ENCODE data around the gene MAP3K19.

Gene MAP3K19

DNA sequence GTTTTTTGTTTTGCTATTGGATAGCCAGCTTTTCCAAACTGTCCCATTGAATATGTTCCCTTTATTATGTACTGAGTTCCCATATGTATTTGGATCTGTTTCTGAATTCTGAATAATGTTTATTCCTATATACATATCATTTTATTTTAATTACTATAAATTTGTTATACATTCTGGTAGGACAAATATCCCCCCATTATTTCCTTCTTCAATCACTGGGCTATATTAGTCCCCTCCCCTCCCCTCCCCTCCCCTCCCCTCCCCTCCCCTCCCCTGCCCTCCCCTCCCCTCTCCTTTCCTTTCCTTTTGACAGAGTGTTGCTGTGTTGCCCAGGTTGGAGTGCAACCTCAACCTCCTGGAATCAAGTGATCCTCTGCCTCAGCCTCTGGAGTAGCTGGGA is 31.2 kb upstream of the MAP3K19 start:
- H3K4me1 ChIP-seq (ENCODE audit: control insufficient read depth, insufficient read depth, low read length) = no peaks in the 10 kb centered on the region
- ChIA-PET CTCF (no interaction called here), POLR2A (no interaction called here)
- no peak for TF ChIP-seq ZNF530 (tag by site-specific recombination; IDR thresholded peaks at IDR 0.05; ENCODE audit: low read depth)
- peaks cover 7 to 11% of the 10 kb centered on the region in 2 experiments; a peak in 2 of 3 replicates for H3K36me3 ChIP-seq (ENCODE audit: control insufficient read depth in 2 of 2, insufficient read depth in 1 of 2, low read length in 2 of 2)
- no peak overlapping the region for H3K27ac ChIP-seq (ENCODE audit: extremely low read depth, low read depth, low read length)
- no peak overlapping the region for H3K4me3 ChIP-seq (ENCODE audit: low read depth, low read length)
- H3K9me3 ChIP-seq (ENCODE audit: control insufficient read depth, insufficient read depth, low read depth, low read length) = no peaks in the 10 kb centered on the region

DNA sequence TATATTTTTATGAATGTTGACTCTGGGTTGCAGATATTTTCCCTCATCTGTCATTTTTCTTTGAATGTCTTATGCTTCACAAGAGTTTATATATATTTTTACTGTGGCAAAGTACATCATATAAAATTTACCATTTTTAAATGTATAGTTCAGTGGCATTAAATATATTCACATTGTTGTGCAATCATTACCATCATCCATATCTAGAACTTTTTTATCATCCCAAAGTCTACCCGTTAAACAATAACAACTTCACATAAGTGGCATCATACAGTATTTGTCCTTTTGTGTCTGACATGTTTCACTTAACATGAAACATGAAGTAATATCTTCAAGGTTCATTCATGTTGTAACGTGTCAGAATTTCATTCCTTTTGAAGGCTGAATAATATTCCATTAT is 29.3 kb upstream of the MAP3K19 start:
- peaks cover 3 to 16% of the 10 kb centered on the region in 2 experiments; a peak in 2 of 3 replicates for H3K36me3 ChIP-seq (ENCODE audit: control insufficient read depth in 2 of 2, insufficient read depth in 1 of 2, low read length in 2 of 2)
- H3K4me1 ChIP-seq (ENCODE audit: control insufficient read depth, insufficient read depth, low read length) = no peaks in the 10 kb centered on the region
- ChIA-PET CTCF (interaction anchor here (0.6 kb wide), 1 partner anchor 32 kb away, joined by 4 read pairs; no protein-coding TSS in a partner anchor), POLR2A (no interaction called here)
- no peaks in the 10 kb centered on the region for H3K9me3 ChIP-seq (ENCODE audit: control insufficient read depth, insufficient read depth, low read depth, low read length)
- TF ChIP-seq ZNF830 (tag by site-specific recombination; IDR thresholded peaks at IDR 0.05; ENCODE audit: low read depth) (no peak), ZNF146 (tag by site-specific recombination; IDR thresholded peaks at IDR 0.05) (peak; percentile 36; the same call in 1 of the 2 replicates)
- H3K27ac ChIP-seq (ENCODE audit: extremely low read depth, low read depth, low read length) = no peak overlapping the region
- no peak overlapping the region for H3K4me3 ChIP-seq (ENCODE audit: low read depth, low read length)

DNA sequence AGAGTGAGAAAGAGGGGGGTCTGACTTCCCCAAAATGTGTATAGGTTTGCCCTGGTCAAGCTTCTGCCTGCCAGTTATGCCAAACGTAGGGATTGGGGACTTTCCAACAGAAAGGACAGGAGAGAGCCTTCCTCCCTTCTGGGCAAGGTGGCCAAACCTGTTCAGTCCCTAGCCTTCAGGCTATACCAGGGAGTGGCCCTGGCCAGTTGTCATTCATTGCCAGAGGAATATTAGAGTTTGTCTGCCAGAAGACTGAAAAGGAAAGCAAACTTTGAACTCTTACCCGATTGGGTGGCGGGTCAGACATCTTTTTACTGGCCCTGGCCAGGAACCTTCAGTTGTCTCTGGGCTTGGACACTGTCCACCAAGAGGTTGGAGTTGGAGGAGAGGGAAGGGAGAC is 27.0 kb upstream of the MAP3K19 start:
- CTCF ChIA-PET = no interaction called here
- Histone ChIP-seq H3K27ac (ENCODE audit: extremely low read depth, low read depth, low read length) (no peak overlapping the region), H3K4me3 (ENCODE audit: low read depth, low read length) (no peak overlapping the region), H3K4me1 (ENCODE audit: control insufficient read depth, insufficient read depth, low read length) (no peaks in the 10 kb centered on the region), H3K9me3 (ENCODE audit: control insufficient read depth, insufficient read depth, low read depth, low read length) (no peaks in the 10 kb centered on the region), H3K36me3 (ENCODE audit: control insufficient read depth in 2 of 2, insufficient read depth in 1 of 2, low read length in 2 of 2) (peaks cover 3 to 23% of the 10 kb centered on the region in 2 experiments; a peak in 2 of 3 replicates)
- TF ChIP-seq ZNF223 (tag by site-specific recombination; IDR thresholded peaks at IDR 0.05) (no peak), ZNF530 (tag by site-specific recombination; IDR thresholded peaks at IDR 0.05; ENCODE audit: low read depth) (no peak), ZBTB8A (tag by site-specific recombination; IDR thresholded peaks at IDR 0.05) (no peak), ZNF48 (tag by site-specific recombination; IDR thresholded peaks at IDR 0.05) (no peak), GLIS2 (tag by site-specific recombination; IDR thresholded peaks at IDR 0.05) (no peak), ZSCAN23 (tag by site-specific recombination; IDR thresholded peaks at IDR 0.05) (no peak), ZNF514 (tag by site-specific recombination; IDR thresholded peaks at IDR 0.05) (no peak), OSR2 (tag by site-specific recombination; IDR thresholded peaks at IDR 0.05) (no peak), ZBTB20 (tag by site-specific recombination; IDR thresholded peaks at IDR 0.05) (no peak), ZNF621 (tag by site-specific recombination; IDR thresholded peaks at IDR 0.05) (no peak)
- TF ChIP-seq, protein P1, sequence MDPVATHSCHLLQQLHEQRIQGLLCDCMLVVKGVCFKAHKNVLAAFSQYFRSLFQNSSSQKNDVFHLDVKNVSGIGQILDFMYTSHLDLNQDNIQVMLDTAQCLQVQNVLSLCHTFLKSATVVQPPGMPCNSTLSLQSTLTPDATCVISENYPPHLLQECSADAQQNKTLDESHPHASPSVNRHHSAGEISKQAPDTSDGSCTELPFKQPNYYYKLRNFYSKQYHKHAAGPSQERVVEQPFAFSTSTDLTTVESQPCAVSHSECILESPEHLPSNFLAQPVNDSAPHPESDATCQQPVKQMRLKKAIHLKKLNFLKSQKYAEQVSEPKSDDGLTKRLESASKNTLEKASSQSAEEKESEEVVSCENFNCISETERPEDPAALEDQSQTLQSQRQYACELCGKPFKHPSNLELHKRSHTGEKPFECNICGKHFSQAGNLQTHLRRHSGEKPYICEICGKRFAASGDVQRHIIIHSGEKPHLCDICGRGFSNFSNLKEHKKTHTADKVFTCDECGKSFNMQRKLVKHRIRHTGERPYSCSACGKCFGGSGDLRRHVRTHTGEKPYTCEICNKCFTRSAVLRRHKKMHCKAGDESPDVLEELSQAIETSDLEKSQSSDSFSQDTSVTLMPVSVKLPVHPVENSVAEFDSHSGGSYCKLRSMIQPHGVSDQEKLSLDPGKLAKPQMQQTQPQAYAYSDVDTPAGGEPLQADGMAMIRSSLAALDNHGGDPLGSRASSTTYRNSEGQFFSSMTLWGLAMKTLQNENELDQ (tag by site-specific recombination; IDR thresholded peaks at IDR 0.05; ENCODE audit: low read depth) = no peak
- TF ChIP-seq, protein P2, sequence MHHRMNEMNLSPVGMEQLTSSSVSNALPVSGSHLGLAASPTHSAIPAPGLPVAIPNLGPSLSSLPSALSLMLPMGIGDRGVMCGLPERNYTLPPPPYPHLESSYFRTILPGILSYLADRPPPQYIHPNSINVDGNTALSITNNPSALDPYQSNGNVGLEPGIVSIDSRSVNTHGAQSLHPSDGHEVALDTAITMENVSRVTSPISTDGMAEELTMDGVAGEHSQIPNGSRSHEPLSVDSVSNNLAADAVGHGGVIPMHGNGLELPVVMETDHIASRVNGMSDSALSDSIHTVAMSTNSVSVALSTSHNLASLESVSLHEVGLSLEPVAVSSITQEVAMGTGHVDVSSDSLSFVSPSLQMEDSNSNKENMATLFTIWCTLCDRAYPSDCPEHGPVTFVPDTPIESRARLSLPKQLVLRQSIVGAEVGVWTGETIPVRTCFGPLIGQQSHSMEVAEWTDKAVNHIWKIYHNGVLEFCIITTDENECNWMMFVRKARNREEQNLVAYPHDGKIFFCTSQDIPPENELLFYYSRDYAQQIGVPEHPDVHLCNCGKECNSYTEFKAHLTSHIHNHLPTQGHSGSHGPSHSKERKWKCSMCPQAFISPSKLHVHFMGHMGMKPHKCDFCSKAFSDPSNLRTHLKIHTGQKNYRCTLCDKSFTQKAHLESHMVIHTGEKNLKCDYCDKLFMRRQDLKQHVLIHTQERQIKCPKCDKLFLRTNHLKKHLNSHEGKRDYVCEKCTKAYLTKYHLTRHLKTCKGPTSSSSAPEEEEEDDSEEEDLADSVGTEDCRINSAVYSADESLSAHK (tag by site-specific recombination; IDR thresholded peaks at IDR 0.05) = no peak
- TF ChIP-seq, protein P3, sequence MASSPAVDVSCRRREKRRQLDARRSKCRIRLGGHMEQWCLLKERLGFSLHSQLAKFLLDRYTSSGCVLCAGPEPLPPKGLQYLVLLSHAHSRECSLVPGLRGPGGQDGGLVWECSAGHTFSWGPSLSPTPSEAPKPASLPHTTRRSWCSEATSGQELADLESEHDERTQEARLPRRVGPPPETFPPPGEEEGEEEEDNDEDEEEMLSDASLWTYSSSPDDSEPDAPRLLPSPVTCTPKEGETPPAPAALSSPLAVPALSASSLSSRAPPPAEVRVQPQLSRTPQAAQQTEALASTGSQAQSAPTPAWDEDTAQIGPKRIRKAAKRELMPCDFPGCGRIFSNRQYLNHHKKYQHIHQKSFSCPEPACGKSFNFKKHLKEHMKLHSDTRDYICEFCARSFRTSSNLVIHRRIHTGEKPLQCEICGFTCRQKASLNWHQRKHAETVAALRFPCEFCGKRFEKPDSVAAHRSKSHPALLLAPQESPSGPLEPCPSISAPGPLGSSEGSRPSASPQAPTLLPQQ (tag by site-specific recombination; IDR thresholded peaks at IDR 0.05) = no peak
- TF ChIP-seq, protein P4, sequence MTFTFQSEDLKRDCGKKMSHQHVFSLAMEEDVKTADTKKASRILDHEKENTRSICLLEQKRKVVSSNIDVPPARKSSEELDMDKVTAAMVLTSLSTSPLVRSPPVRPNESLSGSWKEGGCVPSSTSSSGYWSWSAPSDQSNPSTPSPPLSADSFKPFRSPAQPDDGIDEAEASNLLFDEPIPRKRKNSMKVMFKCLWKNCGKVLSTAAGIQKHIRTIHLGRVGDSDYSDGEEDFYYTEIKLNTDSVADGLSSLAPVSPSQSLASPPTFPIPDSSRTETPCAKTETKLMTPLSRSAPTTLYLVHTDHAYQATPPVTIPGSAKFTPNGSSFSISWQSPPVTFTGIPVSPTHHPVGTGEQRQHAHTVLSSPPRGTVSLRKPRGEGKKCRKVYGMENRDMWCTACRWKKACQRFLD (tag by site-specific recombination; IDR thresholded peaks at IDR 0.05) = no peak
- POLR2A ChIA-PET = no interaction called here

All from HEK293 (cell line).